Kidney glomerular epithelial cell (primary cell): ENCODE data around the gene RELB.
"Not testable (repeated sequence)": the region's sequence is repeated elsewhere in the genome, so short reads cannot be mapped to it uniquely, and the experiment has no call there.

Experiments
- DNase-seq: peaks from one replicate; lab custom pipeline; 2025; lab: John Stamatoyannopoulos, UW

RELB gene

GRCh38 chr19:44987148-44987675, 14.1 kb upstream of the RELB start:
- DNase-seq = no peak

- DNase-seq = no peak
Observed at GRCh38 chr19:44988273-44988672, 13.0 kb upstream of the RELB start.

GRCh38 chr19:44988896-44989556, 12.2 kb upstream of the RELB start:
- DNase-seq = no peak

- no peak for DNase-seq
Observed at GRCh38 chr19:44990459-44990858, 10.8 kb upstream of the RELB start.

GRCh38 chr19:44990966-44991365, 10.3 kb upstream of the RELB start:
- no peak for DNase-seq

- DNase-seq = no peak
Observed at GRCh38 chr19:44992336-44993163, 8.7 kb upstream of the RELB start.

- DNase-seq = no peak
Observed at GRCh38 chr19:44993526-44993925, 7.7 kb upstream of the RELB start.

GRCh38 chr19:44993926-44994537, 7.2 kb upstream of the RELB start:
- no peak for DNase-seq

- DNase-seq = no peak
Observed at GRCh38 chr19:44998025-44998424, 3.2 kb upstream of the RELB start.

- not testable (repeated sequence) for DNase-seq
Observed at GRCh38 chr19:44999131-44999925, 1.9 kb upstream of the RELB start.

- DNase-seq = not testable (repeated sequence)
Observed at GRCh38 chr19:45000665-45001064, 599 bp upstream of the RELB start.

- no peak for DNase-seq
Observed at GRCh38 chr19:45003485-45003884, 2.2 kb downstream of the RELB start.

GRCh38 chr19:45005787-45006186, 4.5 kb downstream of the RELB start:
- no peak for DNase-seq

- DNase-seq = no peak
Observed at GRCh38 chr19:45008552-45008951, 7.3 kb downstream of the RELB start.

- DNase-seq = no peak
Observed at GRCh38 chr19:45009625-45010255, 8.5 kb downstream of the RELB start.

- no peak for DNase-seq
Observed at GRCh38 chr19:45010306-45010705, 9.0 kb downstream of the RELB start.

- DNase-seq = no peak
Observed at GRCh38 chr19:45011959-45012358, 10.7 kb downstream of the RELB start.

GRCh38 chr19:45016388-45017314, 15.4 kb downstream of the RELB start:
- DNase-seq = peak; percentile 19

- DNase-seq = no peak
Observed at GRCh38 chr19:45019187-45019586, 17.9 kb downstream of the RELB start.

- DNase-seq = no peak
Observed at GRCh38 chr19:45020071-45020470, 18.8 kb downstream of the RELB start.
